Globus pallidus (tissue), 1 donor: ENCODE results near the gene RNF43.

Experiments
- DNase-seq: peaks from one replicate; pipeline ENCODE4 v3.0.0-alpha.2; 2015; ENCODE audit warnings: low spot score

Gene RNF43

DNA sequence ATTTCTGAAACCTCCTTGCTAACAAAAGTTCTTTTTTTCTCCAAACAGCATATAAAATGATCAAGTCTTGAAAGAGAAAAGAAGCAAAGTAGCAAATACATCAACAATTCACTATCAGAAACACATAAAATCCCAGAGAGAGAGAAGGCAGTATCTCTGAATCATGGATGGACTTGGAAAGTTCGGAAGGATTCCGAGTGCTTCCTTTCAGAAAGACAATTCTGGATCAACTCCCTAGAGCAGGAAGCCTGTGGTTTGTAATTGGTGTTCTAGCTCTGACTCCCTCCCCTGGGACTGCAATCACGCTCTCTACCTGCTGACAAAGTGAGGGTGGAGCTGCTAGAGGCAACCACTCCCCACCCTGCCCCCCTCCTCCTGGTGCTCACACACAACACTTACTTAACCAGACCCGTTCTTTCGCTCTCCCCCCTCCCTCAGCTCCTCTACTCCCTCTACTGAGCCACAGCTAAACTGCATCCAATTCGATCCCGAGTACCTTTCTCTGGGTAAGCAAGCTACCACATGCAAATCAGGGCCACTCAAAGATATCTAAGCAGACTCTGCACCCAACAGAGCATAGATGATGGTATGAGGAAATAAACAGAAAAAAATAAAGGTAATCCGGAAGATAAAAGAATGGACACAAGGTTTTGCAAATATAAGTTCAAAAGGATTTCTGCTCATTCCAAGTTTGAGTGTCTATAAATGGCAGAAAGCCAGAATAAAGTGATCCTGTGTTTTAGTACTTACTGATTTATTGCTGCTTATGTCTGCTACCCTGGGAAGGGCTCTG, at the start of gene RNF43:
Gene RNF43, minus strand, starts transcription at position 235 of the 793 bp plus-strand sequence. CDS start 1,957 bp downstream, outside the sequence.
- peak; percentile 74 for DNase-seq

DNA sequence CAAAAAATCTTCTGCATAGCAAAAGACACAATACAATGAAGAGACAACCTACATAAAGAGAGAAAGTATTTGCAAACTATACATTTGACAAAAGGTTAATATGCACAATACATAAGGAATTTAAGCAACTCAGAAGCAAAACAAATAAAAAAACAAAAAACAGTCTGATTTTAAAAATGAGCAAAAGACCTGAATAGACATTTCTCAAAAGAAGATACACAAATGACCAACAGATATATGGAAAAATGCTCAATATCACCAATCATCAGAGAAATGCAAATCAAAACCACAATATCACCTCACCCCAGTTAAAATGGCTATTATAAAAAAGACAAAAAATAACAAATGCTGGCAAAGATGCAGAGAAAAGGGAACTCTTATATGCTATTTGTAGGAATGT, 38.2 kb upstream of the RNF43 start:
- no peak for DNase-seq

DNA sequence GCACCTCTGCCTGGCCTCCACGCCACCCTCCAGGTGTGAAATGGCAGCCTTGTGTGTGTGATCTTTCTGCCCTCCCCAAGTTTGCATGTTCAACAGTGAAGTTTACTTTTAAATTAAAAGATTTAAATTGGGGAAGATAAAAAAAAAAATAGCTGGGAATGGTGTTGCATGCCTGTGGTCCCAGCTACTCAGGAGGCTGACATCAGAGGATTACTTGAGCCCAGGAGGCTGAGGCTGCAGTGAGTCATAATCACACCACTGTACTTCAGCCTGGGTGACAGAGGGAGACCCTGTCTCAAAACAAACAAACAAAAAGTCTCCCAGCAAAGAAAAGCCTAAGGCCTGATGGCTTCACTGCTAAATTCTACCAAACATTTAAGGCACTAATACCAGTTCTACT, 35.4 kb upstream of the RNF43 start:
- DNase-seq, result no peak

DNA sequence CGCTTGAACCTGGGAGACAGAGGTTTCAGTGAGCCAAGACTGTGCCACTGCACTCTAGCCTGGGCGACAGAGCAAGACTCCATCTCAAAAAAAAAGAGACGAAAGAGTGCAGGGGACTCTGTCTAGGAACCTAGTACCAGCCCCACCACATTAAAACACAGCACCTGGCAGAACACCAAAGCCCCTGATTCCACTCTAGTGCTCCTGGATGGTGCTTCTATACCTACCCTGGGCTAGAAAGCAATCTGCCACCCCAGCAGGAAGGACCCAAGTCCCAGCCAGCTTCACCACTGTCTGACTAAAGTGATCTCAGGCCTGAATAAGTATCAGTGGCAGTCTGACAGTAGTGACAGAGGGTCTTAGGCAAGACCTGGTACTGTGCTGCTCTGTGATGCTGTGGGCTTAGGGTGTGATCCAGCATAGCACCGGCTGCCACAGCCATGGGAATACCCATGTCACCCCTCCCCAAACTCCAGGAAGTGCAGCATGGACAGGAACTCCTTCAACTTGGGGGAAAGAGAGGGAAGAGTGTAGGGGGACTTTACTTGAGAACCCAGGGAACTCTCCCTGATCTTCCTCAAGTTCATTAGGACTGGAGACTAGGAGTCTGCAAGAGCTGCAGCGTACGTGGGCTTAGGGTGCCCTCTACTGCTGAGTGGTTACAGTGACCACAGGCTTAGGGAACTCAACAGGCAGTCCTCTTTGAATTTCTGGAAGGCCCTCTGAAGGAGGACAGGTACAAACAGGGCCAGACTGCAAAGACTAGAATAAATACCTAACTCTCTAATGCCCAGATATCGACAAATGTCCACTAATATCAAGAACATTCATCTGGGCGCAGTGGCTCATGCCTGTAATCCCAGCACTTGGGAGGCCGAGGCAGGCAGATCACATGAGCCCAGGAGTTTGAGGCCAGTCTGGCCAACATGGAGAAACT, 30.0 kb upstream of the RNF43 start:
- peak; percentile 50 for DNase-seq

DNA sequence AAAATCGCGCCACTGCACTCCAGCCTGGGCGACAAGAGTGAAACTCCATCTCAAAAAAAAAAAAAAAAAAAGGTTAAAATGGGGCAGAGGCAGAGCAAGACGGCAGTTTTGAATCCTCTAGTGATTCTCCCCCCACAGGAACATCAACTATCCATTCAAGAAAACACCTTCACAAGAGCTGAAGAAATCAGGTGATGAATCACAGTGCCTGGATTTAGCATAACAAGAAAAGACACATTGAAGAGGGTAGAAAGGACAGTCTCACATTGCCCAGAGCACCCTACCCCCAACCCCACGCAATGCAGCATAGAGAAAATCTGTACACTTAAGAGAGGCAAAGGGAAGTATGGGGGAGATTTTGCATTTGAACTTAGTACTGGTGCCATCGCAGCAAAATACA, 28.8 kb upstream of the RNF43 start:
- no peak for DNase-seq

DNA sequence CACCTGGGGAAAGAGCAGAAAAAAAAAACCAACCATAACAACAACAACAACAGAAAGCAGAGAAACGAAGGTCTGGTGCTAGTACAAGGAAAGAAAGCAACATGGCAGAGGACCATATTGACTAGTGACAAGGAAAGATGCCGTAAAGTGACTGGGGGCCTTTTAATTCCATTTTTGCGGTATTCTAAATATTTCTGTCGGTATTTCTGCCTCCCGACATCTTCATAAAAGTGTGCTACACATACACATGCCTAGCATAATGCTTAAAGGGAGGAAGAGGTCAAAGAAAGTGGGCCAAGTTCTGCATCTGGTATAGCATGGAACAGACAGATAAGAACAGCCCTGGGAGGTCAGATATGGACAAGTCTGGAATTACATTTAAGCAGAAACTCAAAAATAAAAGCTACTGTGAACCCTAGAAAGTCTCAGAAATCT, 19.5 kb upstream of the RNF43 start:
- DNase-seq, result no peak

DNA sequence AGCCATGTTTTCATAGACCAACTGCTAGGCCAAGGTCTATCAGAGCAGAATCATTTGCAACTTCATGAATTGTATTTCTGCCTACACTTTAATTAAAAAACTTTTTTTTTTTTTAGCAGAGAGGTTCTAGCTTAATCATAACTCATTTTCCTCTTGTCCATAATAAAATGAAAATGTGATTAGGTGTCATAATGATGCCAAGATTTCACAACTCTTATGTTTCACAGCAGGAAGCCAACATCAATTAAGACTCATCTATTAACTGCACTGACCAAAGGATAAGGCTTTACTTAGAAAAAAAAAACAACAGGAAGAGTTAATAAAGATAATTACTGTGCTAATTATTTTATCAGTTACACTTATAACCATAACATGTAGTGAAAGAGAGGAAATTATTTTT, 18.9 kb upstream of the RNF43 start:
- DNase-seq, result no peak

DNA sequence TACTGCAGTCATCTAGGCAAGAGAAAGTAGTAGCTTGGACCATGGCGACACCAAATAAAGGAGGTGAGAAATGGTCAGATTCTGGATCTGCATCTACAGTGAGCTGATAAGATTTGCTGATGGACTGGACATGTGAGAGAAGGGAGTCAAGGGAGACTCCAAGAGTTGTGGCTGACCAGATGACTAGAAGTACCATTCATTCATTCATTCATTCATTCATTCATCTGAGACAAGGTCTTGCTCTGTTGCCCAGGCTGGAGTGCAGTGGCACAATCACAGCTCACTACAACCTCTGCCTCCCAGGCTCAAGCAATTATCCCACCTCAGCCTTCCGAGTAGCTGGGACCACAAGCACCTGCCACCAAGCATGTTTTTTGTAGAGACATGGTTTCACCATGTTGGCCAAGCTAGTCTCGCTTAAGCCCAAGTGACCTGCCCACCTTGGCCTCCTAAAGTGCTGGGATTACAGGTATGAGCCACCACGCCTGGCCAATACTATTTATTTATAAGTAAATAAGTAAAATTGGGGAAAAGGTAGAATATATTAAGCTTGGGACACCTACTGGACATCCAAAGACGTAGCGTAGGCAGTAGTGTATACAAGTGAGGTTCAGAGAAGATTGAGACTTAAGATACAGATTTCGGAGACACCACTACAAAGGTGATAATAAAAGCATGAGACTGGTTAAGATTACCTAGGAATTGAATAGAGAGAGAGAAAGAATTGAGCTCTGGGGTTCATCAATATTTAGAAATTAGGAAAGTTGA, 15.7 kb upstream of the RNF43 start:
- no peak for DNase-seq

DNA sequence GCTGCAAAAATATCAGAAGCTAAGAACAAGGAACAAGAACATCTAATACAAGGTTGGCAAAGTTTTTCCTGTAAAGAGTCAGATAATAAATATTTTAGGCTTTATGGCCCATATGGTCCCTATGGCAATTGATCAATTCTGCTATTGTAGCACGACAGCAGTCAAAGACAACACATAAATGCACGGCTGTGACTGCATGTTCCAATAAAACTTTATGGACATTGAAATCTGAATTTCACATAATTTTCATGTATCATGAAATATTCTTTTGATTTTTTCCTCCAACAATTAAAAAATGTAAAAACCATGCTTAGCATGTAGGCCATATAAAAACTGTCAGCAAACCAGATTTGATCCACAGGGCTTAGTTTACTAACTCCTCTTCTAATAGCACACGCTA, 10.5 kb upstream of the RNF43 start:
- no peak for DNase-seq

DNA sequence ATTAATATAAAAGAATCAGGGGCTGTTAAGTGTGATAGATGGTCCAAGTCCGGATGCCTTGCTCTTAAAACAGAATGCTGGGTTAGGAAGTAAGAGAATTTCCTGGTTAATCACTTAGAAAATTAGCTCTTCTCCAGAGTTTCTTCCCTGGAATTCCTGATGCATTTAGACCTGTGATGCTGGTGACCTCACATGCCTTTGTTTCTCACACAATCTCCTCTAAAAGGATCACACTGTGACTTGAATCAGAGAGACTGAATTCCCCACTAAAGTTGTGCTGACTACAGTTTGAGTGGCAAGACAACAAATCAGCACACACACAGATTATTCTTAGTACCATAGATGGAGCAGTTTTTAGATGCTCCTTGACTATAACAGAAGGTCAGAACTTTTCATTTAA, 4.4 kb upstream of the RNF43 start:
- no peak for DNase-seq

DNA sequence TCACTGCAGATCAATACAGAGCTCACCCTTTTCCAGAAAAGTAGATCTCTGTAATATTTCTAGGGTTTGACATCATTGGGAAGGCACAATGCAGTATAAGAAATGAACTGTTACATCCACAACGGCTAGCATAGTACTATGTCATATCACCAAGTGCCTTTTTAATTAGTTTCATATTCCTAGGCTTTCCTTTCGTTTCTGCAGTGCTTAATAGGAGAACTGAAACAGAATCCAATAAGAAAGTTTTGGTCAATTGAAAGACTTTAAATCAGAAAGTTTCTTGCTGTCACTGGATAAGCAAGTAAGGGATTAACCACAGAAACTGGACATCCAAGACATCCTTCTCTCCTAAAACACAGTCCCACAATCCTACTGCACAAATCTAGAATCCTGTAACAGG, 3.5 kb upstream of the RNF43 start:
- DNase-seq, result no peak

DNA sequence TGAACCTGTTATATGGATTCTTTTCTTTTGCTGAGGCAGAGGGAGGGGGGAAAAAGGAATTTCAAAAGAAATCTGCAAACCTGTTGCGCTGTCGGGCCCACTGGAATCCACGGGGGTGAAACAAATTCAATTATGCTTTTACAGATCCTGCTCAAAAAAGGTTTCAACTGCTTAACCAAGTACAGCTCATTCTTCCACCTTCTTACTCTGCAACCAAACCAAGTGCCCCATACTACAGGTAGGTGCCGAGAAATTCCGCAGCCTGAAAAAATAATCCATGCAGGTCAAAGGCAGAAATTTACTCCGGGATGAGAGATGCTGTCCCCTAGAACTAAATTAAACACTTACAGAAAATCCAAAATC, 416 bp downstream of the RNF43 start:
- DNase-seq, result no peak

DNA sequence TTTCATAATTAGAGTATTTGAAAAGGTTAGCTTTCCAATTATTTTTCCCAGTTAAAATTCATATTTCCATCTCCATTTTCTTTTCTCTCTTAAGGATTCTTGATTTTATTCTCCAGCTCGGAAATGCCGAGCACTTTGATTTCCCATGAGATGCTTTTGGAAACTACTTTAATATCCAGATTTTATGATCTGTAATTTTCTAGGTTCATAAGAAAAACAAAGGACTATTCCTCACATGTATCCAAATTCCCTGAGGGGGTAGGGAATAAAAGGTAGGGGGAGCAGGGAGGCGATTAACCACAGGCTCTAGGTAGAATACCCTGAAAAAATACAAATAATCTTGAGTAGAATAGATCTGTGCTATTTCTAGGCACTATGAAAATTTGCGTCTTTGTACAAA, 938 bp downstream of the RNF43 start:
- DNase-seq, result no peak

DNA sequence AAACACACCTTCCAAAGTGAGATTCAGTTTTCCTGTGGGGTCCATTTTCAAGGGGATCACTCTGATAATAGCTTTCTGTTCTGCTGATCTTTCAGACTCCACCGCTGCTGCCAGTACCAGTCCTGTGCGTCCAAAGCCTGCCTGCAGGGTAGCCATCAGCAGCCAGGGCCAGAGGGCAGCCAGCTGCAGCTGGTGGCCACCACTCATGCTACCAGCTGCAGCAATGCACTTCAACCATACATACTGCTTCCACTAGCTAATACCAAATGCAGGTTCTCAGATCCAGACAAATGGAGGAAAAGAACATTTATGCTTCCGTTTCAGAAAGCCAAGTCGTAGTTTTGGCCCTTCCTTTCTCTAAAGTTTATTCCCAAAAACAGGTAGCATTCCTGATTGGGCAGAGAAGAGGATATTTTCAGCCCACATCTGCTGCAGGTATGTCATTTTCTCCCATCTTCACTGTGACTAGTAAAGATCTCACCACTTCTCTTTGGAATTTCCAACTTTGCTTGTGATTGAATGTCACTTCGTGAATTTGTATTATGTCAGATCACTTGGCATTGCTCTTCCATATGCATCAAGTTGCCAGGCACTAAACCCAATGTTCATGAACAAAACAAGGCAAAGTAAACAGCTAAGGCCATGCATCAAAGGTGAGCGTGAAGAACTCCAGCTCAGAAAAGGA, 1.8 kb downstream of the RNF43 start:
- no peak for DNase-seq

DNA sequence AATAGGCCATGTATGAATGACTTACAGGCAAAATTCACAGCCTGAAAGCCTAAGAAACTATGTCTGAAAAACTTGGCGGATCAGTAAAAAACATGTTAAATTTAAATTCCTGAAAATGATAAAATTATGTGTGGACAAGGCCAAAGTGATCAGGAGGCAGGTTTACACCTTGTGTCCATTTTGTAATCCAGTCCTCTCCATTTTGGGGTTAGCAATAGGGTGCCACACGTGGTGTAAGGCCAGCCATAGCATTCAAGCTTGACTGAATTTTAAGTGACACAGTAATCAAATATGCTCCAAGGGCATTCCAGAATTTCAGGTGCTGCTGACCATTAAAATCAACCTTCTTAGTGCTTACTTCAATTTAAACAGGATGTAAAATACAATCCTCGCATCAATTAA, 2.7 kb downstream of the RNF43 start:
- no peak for DNase-seq

DNA sequence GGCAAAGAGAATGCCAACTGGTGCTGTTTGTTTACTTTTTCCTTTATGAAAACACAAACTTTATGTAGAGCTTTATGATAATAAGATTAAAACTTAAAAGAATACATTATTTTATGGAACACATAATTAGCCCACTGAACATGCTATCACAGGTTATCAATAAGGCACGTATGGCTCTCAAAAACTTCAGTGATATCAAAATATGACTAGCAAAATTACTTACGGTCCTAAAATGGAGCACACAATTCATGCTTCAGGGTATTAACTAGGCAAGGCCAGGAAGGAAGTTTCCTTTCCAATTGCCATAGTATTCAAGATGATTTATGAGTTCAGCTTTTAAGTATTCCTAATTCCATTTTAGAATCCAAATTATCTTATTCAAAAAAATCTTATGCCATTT, 3.6 kb downstream of the RNF43 start:
- no peak for DNase-seq

DNA sequence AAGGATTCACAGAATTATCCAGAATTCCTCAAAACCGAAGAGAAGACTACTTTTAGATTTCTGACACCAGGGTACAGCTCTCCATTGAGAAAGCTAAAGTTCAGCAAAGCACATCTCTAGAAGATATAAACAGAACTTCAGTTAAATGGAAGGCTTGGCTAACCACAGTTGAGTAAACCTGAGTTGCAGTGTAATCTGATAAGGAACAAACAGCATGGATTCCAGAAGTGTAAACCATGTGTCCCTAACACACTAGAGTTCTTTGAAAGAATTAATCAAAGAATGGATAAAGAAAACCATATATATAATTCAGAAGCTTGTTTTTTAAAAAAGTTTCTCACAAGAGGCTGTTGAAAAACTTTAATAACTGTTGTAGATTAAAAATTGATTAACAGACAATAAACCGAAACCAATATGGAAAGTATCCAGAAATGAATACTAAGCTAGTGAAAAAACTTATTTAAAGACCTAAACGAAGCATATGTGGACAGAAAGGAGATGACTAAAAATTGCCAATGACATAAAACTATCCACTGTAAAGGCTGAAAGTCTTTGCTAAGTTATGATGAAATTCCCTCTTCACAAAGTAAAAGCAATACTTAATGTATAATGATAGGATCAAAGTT, 4.3 kb downstream of the RNF43 start:
- no peak for DNase-seq

DNA sequence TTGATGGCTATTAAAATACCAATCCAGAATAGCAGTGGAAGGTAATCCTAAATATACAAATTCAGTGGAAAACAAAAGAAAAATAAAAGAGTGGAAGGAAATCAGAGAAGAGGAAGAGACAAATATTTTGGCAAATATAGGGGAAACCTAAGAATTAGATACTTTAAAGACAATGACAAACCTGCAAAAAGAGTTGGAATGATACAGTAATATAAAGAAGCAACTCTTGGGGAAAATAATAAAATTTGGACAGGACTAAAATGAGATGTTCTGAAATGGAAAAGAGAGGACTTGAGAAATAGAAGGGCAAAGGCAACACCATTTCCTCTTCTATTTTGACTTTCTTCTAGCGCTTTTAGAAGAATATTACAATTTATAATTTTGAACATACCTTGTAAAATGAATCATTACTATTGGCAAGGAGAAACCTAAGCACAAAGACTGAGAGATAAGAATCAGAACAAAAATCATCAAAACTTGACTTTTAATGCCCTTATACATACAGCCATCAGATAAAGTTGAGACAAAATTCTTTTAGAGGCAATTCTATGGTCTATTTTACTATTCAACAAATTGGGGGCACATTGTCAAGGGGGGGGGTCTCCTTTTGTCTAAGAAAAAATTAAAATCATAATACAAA, 5.2 kb downstream of the RNF43 start:
- DNase-seq, result no peak

DNA sequence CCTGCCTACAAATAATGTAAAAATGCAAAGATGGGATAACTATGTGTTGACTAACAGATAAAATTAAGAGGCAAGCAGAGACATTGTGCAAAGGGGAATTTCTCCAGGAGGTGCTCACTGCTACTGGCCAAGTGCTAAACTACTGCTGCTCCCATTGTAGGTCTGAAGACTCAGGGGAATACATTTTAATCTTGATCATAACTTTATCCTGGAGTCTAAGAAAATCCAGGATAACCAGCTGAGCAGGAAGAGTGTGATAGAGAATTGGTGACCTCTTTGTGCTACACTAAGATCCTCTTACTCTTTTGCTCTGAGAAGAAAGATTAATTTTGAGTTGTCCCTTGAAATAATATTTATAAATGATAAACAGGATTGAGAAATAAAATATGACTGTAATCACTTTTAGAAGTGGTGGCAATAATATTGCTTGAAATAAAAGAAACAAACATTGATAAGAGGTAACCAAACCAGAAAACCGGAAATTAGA, 5.9 kb downstream of the RNF43 start:
- no peak for DNase-seq

DNA sequence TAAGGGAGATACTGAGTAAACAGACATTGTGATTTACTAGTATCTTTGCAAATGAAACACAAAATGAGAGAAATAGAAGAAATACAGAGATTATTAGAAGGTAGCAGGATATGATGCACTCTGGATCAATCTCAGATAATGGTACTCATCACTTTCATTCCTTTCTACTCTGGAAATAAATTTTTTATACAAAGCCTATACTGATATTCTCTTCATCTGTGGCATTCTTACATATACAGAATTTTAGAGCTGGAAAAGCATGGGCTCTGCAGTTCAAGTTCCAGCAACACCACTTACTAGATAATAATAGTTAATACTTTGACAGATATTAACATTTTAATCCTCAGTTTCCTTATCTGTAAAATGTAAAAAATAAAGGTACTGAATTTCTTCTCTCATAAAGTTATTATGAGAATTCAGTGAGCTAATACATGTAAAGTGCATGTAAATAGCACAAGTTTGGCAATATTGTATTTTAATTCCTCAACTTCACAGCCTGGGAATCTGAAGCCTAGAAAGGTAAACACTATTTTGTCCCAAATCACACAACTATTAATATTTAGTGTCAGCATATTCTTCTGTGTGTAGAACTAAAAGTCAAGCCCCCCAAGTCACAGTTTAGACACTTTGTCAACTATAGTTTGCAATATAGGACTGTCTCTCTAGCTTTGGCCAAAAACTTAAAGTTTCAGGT, 6.5 kb downstream of the RNF43 start:
- DNase-seq, result no peak
